Ureter (tissue), 1 donor: ENCODE results near the gene CRIM1. TPM values are rescaled to one million over a fixed set of nuclear protein-coding genes. Genes with fewer than 3 reads are reported as not detected.
A peak's percentile ranks its signal among the peaks of the same experiment; 100 is the strongest.

Source experiments
- DNase-seq: peaks from one replicate; pipeline ENCODE4 v3.0.0-alpha.2; 2020; ENCODE audit warnings: low spot score
- total RNA-seq: library from RNA; stranded (reverse); gene quantifications from one replicate; pipeline ENCODE4 v1.2.4, GENCODE V29; 2023
- donor health status: DM: yes; HTN: yes; CAD: no.

The CRIM1 gene
- total RNA-seq, 1 donor from 2014 or later: 95.0 TPM

DNA sequence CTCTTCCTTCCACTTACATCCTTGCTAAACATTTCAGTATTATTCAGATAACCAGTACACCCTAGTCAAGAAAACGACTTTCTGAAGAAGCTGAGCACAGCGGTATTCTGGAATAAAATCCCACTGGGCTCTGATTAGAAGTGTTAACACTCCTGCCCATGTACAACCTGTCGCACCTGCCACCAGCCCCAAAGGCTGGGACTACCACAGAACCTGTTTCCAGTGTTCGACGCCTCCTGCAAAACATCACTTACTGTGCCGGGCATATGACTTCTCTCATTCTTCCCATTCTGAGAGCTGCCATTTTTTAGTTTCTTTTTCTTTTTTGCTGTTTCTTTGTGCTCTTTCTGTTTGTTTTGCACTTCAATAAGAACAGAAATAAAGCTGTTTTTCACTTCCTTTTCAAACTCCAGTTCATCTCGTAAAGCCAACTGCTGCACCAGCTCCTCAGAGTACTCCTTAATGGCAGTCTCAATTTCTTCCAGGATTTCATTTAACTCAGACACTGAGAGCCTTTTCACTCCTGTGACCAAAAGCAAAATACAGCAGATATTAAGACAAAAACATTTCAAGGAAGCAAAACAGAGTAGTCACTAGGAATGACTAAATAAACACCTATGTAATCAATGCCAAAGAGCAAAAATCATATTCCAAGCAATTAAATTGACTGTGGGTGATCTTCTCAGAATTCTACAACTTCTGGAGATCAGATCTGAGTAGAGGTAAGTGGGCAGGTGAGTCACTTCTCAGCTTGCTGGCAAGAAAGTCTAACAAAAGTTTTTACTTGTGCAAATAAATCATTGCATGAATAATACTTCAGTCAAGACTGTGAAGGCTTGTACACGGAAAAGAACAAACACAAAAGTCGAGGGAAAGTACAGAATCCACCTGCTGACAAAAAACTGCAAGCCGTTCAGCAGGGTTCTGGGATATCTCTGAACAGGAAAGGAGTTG is 223.0 kb downstream of the CRIM1 start:
- no peak for DNase-seq

DNA sequence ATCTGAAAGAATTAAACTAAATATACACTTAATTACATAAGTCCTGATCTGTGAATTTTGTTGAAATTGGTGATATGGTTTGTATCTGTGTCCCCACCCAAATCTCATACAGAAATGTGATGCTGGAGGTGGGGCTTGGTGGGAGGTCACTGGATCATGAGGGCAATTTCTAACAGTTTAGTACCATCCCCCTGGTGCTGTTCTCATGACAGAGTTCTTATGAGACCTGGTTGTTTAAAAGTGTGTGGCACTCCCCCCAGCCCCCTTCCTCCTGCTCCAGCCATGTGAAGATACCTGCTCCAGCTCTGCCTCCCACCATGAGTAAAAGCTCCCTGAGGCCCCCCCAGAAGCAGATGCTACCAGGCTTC is 223.7 kb downstream of the CRIM1 start:
- DNase-seq: no peak

GRCh38 chr2:36582538-36582937 is 227.0 kb downstream of the CRIM1 start:
- DNase-seq: no peak

DNA sequence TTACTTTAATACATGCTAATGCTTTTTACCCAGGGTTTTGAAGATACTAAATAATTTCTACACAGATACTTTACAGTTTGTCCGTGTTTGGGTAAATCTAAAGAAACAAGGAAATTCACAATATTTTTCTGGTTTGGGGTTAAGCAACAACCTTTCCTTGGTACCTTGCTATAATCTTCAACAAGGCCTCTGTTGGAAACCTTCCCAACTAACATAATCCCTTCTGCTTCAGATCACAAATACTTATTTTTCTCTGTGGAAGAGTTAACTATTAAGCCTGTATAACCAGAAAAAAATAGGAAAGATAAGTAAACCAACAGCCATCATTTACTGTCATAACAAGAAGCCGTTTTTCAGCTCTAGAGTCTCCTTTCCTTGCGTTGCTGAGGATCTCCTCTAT is 227.4 kb downstream of the CRIM1 start:
- no peak for DNase-seq

DNA sequence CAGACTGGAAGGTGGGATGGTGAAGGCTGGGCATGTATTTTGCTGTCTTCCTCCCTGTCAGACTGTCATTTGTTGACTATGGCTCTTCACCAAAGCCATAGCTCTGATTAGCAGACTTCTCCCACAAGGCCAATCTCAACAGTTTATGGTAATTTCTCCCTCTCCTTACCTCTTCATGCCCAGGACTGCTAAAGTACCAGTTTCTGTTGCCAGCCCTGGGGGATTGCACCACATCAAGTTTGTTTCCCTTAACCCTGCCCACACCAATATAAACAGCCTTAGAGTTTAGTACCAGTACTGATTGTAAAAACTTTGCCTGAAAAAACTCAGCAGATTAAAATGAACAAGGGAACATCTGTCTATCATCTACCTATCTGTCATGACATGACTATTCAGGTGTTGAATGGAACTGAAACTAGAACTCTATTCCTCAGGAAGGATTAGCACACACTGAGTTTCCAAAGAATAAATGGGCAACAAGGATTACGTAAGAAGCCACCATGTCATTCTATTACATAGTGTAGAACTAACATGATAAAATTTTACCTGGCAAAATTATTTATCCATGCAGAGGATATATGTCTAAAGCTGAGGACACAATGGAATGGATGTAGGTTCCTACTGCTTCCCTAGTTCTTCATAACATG is 228.7 kb downstream of the CRIM1 start:
- no peak for DNase-seq

GRCh38 chr2:36586672-36587071 is 231.1 kb downstream of the CRIM1 start:
- DNase-seq: no peak

GRCh38 chr2:36587101-36587500 is 231.5 kb downstream of the CRIM1 start:
- no peak for DNase-seq

DNA sequence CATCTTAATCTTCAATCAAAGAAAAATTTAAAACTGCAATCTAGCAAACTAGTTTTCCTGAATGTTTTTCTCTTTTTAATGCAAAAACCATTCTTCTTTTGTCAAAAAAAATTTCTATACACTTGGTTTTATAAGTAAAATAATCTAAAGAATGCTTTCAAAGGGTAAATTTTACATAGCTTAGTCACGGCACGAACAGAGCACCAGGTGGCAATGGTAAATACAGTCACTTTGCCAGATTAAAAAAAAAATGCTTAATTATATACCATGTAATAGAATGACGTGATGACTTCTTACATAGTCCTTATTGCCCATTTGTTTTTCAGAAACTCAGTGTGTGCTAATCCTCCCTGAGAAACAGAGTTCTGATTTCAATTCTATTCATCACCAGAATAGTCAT is 232.0 kb downstream of the CRIM1 start:
- DNase-seq: no peak

GRCh38 chr2:36589230-36589630 is 233.7 kb downstream of the CRIM1 start:
- no peak for DNase-seq

DNA sequence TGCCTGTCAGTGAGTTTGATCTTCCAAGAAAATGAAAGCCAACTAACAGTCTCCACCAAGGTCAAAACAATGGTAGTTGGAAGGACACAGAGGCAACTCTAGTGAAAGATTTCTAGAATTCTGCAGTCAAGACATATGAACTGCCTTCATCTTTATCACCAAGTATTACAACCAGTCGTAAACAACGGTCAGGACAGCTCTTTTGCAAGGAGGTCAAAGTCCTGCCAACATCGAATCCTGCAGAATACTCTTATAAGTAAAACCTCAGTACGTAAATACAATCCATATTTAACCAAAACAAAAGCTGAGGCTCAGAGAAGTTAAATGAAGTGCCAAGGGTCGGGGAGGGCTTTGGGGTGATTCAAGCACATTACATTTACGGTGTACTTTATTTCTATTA is 239.3 kb downstream of the CRIM1 start:
- DNase-seq: no peak

DNA sequence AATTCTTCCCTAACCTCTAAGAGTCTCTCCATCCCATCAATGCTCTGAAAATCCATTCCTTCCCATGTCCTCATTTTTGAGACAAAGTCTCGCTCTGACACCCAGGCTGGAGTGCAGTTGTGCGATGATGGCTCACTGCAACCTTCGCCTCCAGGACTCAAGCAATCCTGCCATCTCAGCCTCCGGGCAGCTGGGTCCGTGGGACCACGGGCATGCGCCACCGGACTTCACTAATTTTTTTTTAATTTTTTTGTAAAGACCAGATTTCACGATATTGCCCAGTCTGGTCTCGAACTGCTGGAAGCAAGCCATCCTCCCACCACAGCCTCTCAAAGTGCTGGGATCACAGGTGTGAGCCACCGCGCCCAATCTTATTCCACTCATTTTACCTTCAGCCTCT is 240.8 kb downstream of the CRIM1 start:
- no peak for DNase-seq

DNA sequence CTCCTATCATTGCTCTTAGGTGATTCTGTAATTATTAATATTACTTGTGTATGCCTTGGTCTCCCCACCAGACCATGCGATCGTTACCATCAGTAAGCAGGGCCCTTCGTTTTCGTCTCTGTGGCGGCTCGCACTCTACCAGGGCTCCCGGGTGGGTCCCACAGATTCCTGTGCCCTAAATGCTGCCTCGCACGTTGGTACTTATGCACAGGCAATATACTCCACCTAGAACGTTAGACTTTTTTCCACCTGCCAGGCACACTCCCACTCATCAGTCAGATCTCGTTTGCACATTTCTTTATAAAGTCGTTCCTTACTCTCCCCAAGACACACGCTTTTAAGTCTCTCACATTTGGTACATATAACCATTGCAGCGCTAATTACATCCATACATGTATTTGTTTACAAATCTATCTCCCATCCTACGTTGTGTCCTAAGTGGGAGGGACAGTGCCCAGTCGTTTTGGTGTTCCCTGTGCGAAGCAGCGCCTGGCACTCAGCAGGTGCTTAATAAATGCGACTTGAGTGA is 241.5 kb downstream of the CRIM1 start:
- DNase-seq: no peak

DNA sequence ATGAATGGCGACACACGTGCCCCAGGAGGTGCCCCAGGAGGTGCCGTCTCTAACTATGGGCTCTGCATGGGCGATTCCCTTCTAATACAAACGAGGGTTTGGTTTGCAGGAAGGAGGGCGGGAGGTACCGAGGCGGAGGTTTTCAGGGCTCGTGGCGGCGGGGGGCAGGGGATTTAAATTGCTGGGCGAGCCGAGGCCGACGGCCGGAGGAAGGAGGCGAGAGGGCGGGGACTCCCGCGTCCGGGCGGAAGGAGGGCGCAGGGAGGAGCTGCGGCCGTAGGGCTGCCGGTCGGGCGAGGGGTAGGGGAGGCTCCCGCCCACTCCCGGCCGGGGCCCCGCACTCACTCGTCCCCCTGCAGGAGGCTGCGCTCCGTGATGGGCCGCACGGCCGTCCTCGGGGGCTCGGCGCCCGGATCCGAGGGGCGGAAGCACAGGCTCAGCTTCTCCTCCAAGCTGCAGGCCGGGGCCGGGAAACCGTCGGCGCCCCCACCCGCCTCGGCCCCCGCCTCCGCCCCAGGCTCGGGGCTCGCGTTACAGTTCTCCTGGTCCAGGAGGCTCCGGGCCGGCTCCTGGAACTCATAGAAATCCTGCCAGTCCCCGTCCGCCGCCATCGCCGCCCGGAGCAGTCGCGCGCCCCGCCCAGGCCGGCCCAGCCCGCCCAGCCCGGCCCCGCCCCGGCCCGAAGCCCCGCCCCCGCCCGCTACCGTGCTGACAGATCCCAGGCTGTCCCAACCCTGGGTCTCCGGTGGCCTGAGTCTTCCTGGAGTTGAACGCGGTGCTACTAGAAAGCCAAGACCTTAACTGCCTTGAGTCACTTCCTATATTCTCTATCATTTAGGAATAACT is 242.2 kb downstream of the CRIM1 start, which contains the start of gene FEZ2:
Gene FEZ2 (minus strand): TSS at position 637 of the 846 bp plus-strand sequence. CDS start 26 bp downstream, at position 611.
- peak; percentile 76 for DNase-seq

Other genes starting within 250 kb of the CRIM1 start
- gene FEZ2, start 242.4 kb downstream of the CRIM1 start, total RNA-seq: 56.9 TPM